PC-3 (cell line): ENCODE measurements around the gene ALDH5A1. TPM values are rescaled to one million over a fixed set of nuclear protein-coding genes. Genes with fewer than 3 reads are reported as not detected.

Source experiments
- ATAC-seq: fragments of 200-7000 bp; cut with Tn5 transposase; 2 replicates; pipeline ENCODE4 v1.9.1; 2020; ENCODE audit warnings: mild to moderate bottlenecking, moderate library complexity
- BruUV-seq: library from RNA; stranded (reverse); fragments of 400-500 nt; replicated peaks from 2 replicates; lab custom pipeline; 2021; lab: Mats Ljungman, UMichigan
- CTCF ChIA-PET: fragments of 300-600 bp; sonication (Branson Sonifier 250); formaldehyde crosslinking; loops from one replicate; lab custom pipeline; 2022; ENCODE audit warnings: antibody characterized with exemption; lab: Charles Lee
- POLR2A ChIA-PET: fragments of 300-600 bp; sonication (Branson Sonifier 250); formaldehyde crosslinking; loops from one replicate; lab custom pipeline; 2022; ENCODE audit warnings: antibody characterized with exemption; ENCODE audit not compliant: unreplicated experiment; lab: Charles Lee
- DNase-seq: peaks from one replicate; pipeline ENCODE4 v3.0.0-alpha.2; 2015
- H2AFZ ChIP-seq: fragments of 300-600 bp; sonication (generic); 2 replicates; pipeline ENCODE4 v1.6.0; 2016; ENCODE audit warnings: antibody characterized with exemption, low read length
- H3F3A ChIP-seq: fragments of 300-600 bp; sonication (generic); one replicate; pipeline ENCODE4 v1.6.0; 2017; ENCODE audit warnings: antibody characterized with exemption, low read length, control low read depth, mild to moderate bottlenecking; ENCODE audit not compliant: unreplicated experiment
- H3K27ac ChIP-seq: fragments of 300-600 bp; sonication (generic); 2 replicates; pipeline ENCODE4 v1.5.1; 2016; ENCODE audit warnings: mild to moderate bottlenecking, low read length
- H3K27me3 ChIP-seq: fragments of 300-600 bp; sonication (generic); 2 replicates; pipeline ENCODE4 v1.6.1; 2016; ENCODE audit warnings: low read length, mixed read lengths
- H3K36me3 ChIP-seq: fragments of 300-600 bp; sonication (generic); 2 replicates; pipeline ENCODE4 v1.6.1; 2016; ENCODE audit warnings: low read depth, mixed run types, low read length, mixed read lengths
- H3K4me1 ChIP-seq: fragments of 300-600 bp; sonication (generic); 2 replicates; pipeline ENCODE4 v1.5.1; 2016; ENCODE audit warnings: low read length; ENCODE audit not compliant: insufficient read depth
- H3K4me2 ChIP-seq: fragments of 300-600 bp; sonication (generic); 2 replicates; pipeline ENCODE4 v1.6.0; 2016; ENCODE audit warnings: low read length
- H3K4me3 ChIP-seq: fragments of 300-600 bp; sonication (generic); 2 replicates; pipeline ENCODE4 v1.5.1; 2016; ENCODE audit warnings: mild to moderate bottlenecking, low read length, mixed read lengths
- H3K79me2 ChIP-seq: fragments of 300-600 bp; sonication (generic); 2 replicates; pipeline ENCODE4 v1.6.1; 2017; ENCODE audit warnings: low read length, mixed read lengths
- H3K9ac ChIP-seq: fragments of 300-600 bp; sonication (generic); 2 replicates; pipeline ENCODE4 v1.6.0; 2016; ENCODE audit warnings: mild to moderate bottlenecking, low read length
- H3K9me2 ChIP-seq: fragments of 300-600 bp; sonication (generic); replicated peaks from 2 replicates; pipeline ENCODE4 v1.6.1; 2016; ENCODE audit warnings: mixed run types, low read length, mixed read lengths
- H3K9me3 ChIP-seq: fragments of 300-600 bp; sonication (generic); 2 replicates; pipeline ENCODE4 v1.6.1; 2016; ENCODE audit warnings: low read length, mixed read lengths
- H4K20me1 ChIP-seq: fragments of 300-600 bp; sonication (generic); 2 replicates; pipeline ENCODE4 v1.6.1; 2016; ENCODE audit warnings: low read length, mixed read lengths
- EZH2 ChIP-seq: fragments of 300-600 bp; sonication (generic); IDR thresholded peaks from one replicate; pipeline ENCODE4 v1.6.1; 2017; ENCODE audit warnings: antibody characterized with exemption, mild to moderate bottlenecking, low read length; ENCODE audit not compliant: unreplicated experiment
- EZH2phosphoT487 ChIP-seq: fragments of 300-600 bp; sonication (generic); IDR thresholded peaks from 2 replicates; pipeline ENCODE4 v1.6.1; 2018; ENCODE audit warnings: mild to moderate bottlenecking, antibody characterized with exemption, low read length, borderline replicate concordance
- intact Hi-C: fragments of 100-400 bp; cut with micrococcal nuclease; formaldehyde crosslinking; loops from 2 replicates; pipeline ENCODE4 v1.9.0; 2023
- total RNA-seq: library from RNA; depleted of rRNA; stranded (reverse); fragments of >200 nt; gene quantifications from 2 replicates; pipeline ENCODE4 v1.2.3, GENCODE V29; 2014
- TF ChIP-seq, protein P1 (sequence below): fragments of 300-600 bp; sonication (generic); conservative IDR thresholded peaks from 2 replicates; pipeline ENCODE4 v1.5.1; 2017; ENCODE audit warnings: antibody characterized with exemption, low read depth, mild to moderate bottlenecking, low read length

The ALDH5A1 gene
- total RNA-seq, 1 experiment from 2014 or later = 11.9 TPM

DNA sequence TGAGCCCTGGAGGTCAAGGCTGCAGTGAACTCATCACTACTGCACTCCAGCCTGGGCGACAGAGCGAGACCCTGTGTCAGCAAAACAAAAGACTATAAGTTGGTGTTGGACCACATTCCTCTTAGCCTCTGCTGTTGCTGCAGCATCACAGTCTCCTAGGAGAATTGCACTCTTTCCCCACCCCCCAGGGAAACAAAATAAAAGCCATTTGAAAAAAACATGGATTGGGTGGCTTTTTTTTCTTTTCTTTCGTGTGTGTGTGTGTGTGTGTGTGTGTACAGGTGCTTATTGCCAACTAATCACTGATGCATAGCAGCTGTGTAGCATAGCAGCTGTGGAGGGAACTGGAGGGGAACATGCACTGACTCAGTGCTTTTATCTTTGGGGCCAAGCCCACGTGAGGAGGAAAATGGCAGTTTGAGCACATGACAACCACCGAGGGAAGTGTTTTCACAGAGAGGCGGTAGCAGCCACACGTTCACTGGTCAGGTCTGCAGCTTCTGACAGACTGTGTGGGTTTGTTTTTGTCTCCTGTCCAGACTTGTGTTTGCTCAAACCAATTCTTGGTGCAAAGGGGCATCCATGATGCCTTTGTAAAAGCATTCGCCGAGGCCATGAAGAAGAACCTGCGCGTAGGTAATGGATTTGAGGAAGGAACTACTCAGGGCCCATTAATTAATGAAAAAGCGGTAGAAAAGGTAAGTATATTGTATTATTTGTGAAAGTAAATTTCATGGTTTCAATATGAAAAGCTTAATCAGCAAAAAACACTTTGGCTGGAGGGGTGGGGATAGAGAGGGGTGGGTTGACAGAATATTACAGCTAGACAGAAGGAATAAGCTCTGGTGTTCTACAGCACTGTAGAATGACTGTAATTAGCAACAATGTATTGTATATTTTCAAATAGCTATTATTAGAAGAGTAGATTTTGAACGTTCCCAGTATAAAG lies 27.7 kb downstream of the ALDH5A1 start:
- POLR2A ChIA-PET = interaction anchor here (0.7 kb wide), 1 partner anchor 101 kb away, joined by 20 read pairs; no protein-coding TSS in a partner anchor
- CTCF ChIA-PET = interaction anchor here (0.6 to 0.9 kb wide), 2 partner anchors 61 to 245 kb away, joined by 3 to 6 read pairs; no protein-coding TSS in a partner anchor
- intact Hi-C loops = loop anchor here (5.0 to 10.0 kb wide), 2 partner anchors 60 to 238 kb away; no protein-coding TSS in a partner anchor

DNA sequence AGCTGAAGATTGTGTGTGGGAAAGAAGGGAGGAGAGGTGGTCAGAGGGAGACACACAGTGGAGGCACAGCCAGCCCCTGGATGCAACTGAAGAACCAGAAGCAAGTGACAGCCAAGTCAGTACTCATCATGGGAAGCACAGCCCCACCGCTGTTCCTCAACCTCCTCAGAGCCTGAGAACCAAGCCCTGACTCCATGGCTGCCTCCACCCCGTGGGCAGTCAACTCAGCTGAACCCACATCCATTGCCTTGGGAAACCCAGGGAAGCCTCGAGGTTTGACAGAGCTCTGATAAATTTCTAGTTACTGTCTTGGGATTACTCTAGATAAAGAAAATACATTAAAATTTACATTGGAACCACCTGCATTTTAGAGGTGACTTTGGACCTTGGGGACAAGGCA lies 29.6 kb downstream of the ALDH5A1 start:
- no peak overlapping the region for H3K27ac ChIP-seq
- H4K20me1 ChIP-seq = no peaks in the 10 kb centered on the region
- no peak for DNase-seq
- ChIA-PET POLR2A (no interaction called here), CTCF (interaction anchor here (0.6 kb wide), 1 partner anchor 1042 kb away, joined by 3 read pairs; no protein-coding TSS in a partner anchor)
- no peaks in the 10 kb centered on the region for H3K4me1 ChIP-seq
- H3K9me2 ChIP-seq = no peaks in the 10 kb centered on the region
- ATAC-seq = no peak
- H3K79me2 ChIP-seq = no peaks in the 10 kb centered on the region
- no peaks in the 10 kb centered on the region for H3K27me3 ChIP-seq
- no TSS peak for BruUV-seq
- H3K4me2 ChIP-seq = no peak overlapping the region
- H3K9ac ChIP-seq = no peak overlapping the region
- intact Hi-C loops = loop anchor here (2.0 to 10.0 kb wide), 3 partner anchors 58 to 242 kb away; no protein-coding TSS in a partner anchor
- no peaks in the 10 kb centered on the region for H3K36me3 ChIP-seq
- no peak overlapping the region for H2AFZ ChIP-seq
- no peaks in the 10 kb centered on the region for H3K9me3 ChIP-seq
- H3K4me3 ChIP-seq = no peak overlapping the region
- no peaks in the 10 kb centered on the region for H3F3A ChIP-seq
- TF ChIP-seq EZH2phosphoT487 = no peak
- TF ChIP-seq, protein P1, sequence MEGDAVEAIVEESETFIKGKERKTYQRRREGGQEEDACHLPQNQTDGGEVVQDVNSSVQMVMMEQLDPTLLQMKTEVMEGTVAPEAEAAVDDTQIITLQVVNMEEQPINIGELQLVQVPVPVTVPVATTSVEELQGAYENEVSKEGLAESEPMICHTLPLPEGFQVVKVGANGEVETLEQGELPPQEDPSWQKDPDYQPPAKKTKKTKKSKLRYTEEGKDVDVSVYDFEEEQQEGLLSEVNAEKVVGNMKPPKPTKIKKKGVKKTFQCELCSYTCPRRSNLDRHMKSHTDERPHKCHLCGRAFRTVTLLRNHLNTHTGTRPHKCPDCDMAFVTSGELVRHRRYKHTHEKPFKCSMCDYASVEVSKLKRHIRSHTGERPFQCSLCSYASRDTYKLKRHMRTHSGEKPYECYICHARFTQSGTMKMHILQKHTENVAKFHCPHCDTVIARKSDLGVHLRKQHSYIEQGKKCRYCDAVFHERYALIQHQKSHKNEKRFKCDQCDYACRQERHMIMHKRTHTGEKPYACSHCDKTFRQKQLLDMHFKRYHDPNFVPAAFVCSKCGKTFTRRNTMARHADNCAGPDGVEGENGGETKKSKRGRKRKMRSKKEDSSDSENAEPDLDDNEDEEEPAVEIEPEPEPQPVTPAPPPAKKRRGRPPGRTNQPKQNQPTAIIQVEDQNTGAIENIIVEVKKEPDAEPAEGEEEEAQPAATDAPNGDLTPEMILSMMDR = no peak
- no peak for TF ChIP-seq EZH2

More for the DNA sequence above, 27.7 kb downstream of the ALDH5A1 start:
- Histone ChIP-seq H2AFZ (no peak overlapping the region), H3K9me2 (no peaks in the 10 kb centered on the region), H3K4me2 (no peak overlapping the region), H3F3A (no peaks in the 10 kb centered on the region), H3K9me3 (no peaks in the 10 kb centered on the region), H3K9ac (no peak overlapping the region), H3K4me3 (no peak overlapping the region), H3K27me3 (no peaks in the 10 kb centered on the region), H3K79me2 (no peaks in the 10 kb centered on the region), H3K27ac (no peak overlapping the region), H4K20me1 (no peaks in the 10 kb centered on the region), H3K4me1 (no peaks in the 10 kb centered on the region), H3K36me3 (no peaks in the 10 kb centered on the region)
- DNase-seq (no peak), ATAC-seq (no peak)
- BruUV-seq = no TSS peak
- TF ChIP-seq, protein P1 = no peak
- TF ChIP-seq EZH2phosphoT487 = no peak
- TF ChIP-seq EZH2 = no peak
